HG03520 (cell line): Measurements from ENCODE around the gene HHIPL1.
A peak's percentile ranks its signal among the peaks of the same experiment; 100 is the strongest.
"Not testable (repeated sequence)": the region's sequence is repeated elsewhere in the genome, so short reads cannot be mapped to it uniquely, and the experiment has no call there.

Source experiments
- ATAC-seq: cut with Tn5 transposase; IDR thresholded peaks from one replicate; pipeline ENCODE4 v1.9.1; 2021; ENCODE audit warnings: mild to moderate bottlenecking, moderate library complexity; ENCODE audit not compliant: unreplicated experiment

The HHIPL1 gene

DNA sequence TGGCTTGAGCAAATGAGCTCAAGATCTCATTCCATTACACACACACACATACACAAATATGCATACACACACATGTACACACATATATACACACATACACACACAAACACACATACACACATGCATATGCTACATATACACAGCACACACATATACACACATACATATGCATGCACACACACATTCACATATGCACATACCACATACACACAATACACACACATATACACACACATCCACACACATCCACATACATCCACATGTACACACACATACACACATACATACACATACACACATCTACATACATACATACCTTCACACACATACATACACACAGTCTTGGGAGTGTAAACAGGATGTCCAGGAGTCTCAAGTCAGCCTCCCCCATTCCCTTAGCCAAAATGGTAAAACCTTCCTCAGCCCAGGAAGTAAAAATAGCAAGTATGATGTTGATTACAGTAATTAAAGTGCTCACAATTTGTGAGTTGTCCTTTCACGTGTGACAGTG is 12.8 kb downstream of the HHIPL1 start:
- ATAC-seq = no peak

DNA sequence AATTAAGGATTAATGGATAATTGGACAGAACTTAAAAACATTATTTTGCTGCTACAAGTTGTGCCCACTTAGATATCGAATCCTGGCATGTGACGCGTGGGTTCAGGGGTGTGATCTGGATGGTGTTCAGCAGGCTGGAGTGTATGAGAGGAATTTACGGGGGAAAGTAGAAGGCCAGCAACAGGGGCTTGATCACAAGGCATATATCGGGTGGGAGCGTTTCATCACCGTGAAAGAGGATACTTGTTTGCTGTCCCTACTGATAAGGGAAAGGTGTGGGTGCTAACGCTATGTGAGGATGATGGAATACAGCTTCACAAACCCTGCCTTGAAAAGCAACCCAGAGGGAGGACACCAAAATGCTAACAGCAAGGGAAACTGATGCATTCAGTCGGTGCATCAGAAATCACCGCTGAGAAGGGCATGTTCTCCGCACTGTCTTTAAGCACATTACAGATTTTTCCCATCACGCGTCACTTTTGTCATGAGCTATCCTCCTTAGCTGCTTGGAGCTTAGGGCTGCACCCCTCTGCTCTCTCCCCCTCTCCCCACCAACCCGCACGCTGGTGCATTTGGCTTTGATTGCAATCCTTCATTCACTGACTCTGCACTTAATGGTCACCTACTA is 13.4 kb downstream of the HHIPL1 start:
- ATAC-seq = no peak

DNA sequence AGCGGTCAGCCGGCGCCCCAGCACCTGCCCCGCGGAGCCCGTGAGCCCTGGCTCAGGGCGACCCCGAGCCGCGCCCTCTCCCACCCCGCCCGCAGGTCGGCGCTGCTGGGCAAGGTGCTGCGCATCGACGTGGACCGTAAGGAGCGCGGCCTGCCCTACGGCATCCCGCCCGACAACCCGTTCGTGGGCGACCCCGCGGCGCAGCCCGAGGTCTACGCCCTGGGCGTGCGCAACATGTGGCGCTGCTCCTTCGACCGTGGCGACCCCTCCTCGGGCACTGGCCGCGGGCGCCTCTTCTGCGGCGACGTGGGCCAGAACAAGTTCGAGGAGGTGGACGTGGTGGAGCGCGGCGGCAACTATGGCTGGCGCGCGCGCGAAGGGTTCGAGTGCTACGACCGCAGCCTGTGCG is 14.4 kb downstream of the HHIPL1 start:
- no peak for ATAC-seq

DNA sequence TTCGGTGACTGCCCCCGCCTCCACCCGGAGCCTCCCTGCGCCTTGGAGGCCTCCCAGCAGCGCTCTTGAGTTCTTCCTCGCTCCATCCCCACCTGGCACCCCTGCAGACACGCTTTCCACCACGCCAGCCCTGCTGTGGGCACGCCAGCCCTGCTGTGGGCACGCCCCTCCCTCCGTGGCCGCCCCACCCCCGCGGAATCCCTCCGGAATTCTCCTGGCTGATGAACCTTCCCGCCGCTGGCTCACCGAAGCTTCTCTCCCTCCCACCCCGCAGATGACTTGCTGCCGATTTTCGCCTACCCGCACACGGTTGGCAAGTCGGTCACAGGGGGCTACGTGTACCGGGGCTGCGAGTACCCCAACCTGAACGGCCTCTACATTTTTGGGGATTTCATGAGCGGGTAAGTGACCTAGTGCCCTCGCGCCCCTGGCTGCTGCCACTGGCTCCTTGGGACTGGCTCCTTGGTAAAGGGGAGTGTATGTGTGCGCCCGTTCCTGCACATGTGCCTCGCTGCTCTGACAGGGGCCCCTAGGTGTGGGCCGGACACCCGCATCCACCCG is 15.2 kb downstream of the HHIPL1 start:
- ATAC-seq = no peak

DNA sequence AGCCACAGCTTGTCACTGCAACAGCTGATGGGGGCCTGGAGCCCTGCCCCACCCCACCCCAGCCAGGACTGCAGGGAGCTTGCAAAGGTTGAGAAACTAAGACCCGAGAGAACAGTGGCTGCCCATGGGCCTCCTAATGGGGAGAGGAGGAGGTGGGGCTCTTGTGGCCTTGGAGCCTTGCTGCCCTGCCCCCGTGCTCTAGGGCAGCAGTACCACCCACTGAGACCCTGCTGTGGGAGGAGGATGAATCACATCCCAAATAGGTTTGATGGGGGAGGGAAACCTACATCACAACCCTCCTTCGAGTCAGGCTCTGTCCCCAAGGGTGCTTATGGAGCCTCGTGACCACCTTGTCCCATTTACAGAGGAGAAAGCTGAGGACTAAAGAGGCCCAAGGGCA is 15.9 kb downstream of the HHIPL1 start:
- no peak for ATAC-seq

DNA sequence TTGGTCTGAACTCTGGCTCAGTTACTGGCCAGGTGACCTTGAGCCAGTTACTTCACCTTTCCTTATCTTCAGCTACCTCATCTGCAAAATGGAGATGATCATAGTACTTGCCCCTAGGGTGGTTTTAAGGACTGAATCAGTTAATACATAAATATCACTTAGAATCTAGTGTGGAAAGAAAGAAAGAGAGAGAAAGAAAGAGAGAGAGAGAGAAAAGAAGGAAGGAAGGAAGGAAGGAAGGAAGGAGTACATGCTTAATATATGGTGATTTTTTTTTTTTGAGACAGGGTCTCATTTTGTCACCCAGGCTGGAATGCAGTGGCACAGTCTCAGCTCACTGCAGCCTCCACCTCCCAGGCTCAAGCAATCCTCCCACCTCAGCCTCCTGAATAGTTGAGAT is 16.3 kb downstream of the HHIPL1 start:
- not testable (repeated sequence) for ATAC-seq

DNA sequence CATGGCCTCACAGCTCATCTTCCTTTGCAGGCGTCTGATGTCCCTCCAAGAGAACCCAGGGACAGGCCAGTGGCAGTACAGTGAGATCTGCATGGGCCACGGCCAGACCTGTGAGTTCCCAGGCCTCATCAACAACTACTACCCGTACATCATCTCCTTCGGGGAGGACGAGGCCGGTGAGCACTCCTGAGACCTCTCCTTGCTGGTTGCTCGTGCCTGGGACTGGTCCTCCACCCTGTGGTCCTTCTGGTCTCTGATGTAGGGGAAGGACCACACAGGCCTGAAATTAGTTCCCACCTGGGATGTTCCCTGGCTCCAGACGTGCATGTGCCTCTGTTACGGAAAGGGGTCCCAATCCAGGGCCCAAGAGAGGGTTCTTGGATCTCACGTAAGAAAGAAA is 17.9 kb downstream of the HHIPL1 start:
- no peak for ATAC-seq

DNA sequence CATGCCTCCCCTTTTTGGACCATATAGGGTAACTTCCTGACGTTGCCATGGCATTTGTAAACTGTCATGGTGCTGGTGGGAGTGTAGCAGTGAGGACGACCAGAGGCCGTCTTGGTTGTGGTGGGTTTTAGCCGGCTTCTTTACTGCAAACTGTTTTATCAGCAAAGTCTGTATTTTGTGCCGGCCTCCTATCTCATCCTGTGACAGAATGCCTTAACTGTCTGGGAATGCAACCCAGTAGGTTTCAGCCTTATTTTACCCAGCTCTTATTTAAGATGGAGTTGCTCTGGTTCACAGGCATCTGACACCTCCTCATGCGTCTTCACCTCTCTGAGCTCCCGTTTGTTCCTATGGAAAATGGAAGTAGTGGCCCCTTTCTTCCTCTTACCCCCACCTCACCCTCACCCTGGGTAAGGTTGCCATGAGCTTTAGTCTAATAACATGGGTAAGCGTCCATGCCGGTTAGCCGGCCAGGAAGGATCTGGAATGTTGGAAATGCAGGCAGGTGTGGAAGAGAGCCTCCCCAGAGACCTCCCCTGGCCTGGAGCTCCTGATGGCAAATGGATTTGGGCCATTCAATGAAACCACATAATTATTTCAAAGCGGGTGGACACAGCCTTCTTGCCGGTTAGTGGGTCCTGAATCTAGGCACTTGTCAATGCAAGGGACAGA is 18.6 kb downstream of the HHIPL1 start:
- no peak for ATAC-seq

DNA sequence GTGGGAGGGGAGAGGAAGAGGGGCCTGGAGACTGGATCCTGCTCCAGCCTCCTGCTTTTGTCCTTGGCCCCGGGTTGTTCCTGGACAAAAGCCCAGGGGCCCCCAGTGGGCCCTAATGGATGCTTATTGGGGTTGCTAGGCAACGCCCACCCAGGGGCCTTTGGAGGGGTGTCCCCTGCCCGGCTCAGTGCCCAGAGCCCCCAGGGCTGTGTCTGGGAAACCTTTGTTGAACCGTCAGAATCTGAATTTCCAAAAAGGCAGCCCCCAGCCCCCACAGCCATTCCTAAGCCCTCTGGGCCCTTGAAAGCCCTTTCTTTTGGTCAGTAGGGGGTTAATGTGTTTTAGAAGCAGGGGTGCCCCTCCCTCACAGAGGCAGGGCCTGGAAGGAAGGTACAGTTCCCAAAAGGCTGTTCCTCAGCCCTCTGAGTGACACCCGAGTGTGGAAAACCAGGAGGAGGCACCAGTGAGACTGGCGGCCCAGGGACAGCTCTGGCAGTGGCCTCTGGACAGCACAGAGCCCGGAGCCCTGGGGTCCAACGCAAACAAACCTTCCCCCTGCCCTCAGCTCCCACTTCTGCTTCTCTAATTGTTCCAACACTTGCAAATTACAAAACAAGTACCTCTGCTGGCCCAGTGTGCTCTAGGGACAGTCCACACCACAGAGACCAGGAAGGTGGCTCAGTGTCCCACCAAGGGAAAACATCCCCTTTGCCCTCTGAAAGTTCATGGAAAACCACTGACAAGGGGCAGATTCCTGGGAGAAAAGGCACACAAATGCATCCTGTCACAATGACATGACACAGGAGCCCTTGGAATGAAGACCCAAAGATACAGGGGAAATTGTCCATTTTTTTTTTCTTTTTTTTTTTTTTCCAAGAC is 19.4 kb downstream of the HHIPL1 start:
- ATAC-seq = no peak

DNA sequence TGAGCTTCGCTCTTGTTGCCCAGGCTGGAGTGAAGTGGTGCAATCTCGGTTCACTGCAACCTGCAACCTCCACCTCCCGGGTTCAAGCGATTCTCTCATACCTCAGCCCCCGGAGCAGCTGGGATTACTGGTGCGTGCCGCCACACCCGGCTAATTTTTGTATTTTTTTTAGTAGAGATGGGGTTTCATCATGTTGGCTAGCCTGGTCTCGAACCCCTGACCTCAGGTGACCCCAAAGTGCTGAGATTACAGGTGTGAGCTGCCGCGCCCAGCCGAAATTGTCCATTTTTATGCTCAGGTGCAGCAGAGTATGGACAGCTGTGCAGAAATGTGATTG is 20.0 kb downstream of the HHIPL1 start:
- ATAC-seq = no peak

DNA sequence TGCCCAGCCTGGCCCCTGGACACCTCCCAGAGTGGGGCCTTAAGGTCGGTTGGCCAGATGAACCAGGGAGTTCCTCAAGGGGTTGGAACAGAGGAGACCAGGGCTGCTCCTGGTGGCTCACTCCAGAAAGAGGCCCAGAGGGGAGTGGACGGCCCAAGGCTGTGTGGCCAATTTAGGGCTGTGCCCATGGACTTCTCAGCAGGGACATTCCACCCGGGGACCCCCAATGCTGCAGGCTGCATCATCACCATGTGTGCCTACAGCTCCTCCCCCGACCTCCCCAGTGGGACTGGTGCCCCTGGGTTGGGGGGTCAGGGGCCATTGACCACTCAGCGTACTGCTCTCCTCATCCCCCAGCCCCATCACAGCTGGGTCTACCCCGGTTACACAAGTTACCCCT is 21.6 kb downstream of the HHIPL1 start:
- no peak for ATAC-seq

DNA sequence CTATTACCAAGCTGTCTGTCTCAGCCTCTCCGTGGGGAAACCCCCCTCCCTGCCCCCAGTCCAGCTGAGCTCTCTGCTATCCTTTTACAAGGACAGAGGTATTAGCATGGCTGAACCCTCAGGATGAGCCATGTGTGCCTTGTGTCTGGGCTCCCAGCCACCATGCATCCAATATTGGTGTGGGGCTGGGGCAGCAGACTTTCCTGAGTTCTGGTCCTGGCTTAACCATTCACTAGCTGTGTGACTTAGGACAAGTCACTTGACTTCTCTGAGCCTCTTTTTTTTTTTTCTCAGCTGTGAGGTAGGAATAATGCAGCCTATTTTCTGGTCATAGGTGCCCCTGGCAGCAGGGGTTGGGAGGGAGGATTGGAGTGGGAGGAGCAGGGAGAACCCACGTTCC is 22.1 kb downstream of the HHIPL1 start:
- ATAC-seq = no peak

DNA sequence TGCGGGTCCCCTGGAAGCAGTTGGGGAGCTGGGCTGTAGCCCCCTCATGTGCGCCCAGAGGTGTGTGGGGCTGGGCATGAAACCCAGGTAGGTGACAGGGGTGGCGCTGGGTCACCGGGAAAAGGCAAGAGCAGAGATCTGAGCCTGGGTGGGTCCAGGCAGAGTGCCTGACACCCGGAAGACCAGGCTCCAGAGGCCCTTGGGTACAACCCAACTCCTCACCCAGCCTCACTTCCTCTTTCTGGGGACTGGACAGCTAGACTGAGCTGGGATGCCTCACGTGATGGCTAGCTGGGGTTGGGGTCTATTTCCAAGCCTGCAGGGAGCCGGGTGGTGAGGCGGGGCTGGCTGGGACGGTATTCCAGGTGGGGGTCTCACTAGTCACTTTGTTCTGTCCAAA is 22.9 kb downstream of the HHIPL1 start:
- no peak for ATAC-seq

DNA sequence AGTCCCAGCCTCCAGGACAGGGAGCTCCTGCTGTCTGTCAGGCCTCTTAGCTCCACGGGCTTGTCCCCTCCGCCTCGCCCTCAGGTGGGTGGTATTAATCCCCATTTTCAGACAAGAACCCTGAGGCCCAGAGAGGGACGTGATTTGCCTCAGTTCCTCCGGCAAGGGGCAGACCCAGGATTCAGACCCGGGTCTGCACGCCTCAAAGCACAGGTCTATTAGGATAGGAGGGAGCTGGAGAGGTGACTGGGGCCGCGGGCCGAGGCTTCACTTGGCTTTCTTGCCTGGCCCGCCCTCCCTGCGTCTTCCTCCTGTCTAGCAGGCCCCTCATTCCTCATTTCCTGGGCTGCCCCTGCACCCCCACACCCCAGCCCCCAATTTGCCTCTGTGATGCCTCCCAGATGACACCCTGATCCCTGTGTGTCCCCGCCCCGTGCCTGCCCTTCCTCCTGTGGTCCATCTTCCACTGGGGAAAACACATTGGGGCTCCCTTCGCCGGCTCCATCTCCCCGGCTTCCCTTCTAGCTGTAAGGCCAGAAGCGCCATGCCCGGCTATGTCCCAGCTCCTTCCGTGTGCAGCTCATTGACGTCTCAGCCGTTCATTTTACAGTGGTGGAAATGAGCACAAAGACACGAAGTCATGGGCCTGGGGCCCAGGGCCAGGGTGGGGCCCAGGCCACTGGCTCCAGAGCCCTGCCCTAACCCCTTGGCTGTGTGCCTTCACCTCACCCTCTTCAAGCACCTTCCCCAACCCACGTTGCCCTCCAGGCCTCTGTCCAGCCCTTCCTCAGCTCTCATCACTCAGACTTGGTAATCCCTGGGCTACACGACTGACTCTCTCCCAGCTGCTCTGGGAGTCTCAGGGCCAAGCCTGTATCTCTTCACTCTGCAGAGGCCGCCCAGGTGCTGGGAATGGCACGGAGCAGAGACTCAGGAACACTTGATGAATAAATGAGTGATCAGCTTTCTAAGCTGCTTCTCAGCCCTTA is 23.7 kb downstream of the HHIPL1 start:
- ATAC-seq = no peak

DNA sequence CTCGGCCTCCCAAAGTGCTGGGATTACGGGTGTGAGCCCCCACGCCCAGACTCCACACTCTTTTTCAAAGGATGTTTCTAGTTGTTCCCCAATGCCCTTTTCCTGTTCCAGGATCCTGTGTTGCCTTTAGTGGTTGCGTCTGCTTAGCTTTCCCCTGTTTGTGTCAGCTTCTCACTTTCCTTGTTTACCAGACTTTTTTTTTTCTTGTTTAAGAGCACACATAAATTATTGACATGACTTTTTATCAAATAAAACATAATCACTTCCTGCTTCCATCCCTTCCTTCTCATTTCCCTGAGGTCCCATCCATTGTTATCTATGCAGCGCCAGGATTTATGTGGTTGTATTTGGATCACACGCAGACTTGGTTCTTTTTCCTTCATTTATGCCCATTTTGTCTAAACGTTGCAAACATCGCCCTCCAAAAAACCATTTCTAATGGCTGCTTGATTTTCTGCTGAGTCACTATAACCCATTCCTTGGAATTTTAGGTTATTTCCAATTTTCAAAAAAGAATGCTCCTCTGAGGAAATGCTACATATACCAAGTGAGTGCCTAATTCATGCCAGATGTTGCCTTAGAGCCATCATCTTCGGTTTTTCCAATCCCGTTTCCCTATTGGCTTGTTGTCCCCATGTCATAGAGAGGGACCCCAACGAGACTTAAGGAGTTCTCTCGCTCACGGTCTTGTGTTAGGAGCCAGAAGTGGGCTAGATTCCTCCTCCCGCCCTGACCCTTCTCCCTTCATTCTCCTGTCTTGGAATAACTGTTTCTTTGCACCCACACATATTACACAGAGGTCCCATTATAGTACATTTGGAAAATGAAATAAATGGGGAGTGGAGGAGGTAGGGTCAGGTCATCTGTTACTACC is 25.7 kb downstream of the HHIPL1 start:
- no peak for ATAC-seq

DNA sequence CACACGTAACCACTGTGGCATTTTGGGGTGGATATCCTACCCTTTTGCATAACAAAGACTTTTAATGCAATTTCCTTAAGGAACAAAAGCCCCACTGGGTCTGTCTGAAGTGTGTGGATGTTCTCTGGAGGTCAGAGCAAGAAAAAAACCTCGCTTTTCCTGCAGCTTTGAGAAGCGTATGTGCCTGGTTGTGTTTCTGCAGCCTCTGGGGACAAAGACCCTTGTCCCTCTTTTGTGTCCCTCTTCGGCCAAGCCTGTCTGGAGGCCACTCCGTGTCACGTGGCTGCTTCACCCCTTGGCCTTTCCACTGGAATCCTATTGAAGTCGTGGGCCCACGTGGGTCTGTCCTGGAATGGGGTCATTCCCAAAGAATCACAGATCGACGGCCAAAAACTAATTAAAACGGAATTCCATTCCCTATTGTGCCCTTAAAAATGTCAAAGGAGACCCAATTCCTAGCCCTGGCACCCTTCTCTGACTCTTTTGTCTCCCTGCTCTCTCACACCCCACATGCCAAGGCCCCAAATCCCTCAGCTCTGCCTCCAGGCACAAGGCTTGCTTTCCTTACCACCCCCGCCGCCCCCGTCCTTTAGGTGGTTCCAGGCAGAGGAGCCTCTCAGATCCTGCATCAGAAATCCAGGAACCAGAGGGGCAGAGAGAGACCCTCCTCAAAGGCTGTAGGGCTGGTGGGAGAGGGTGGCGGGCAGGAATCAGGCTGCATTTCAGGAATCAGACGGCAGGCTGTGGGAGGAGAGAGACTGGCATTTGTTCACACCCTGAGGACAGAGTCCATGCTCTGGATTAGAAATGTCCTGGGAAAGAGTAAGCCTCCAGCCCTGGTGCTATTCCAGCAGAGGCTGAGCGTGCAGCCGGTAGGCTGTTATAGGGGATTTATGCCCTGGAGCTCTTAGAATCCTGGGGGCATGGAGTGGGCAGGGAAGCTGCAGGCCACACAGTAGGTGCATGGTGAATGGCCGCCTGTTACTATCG is 26.6 kb downstream of the HHIPL1 start:
- ATAC-seq = no peak

DNA sequence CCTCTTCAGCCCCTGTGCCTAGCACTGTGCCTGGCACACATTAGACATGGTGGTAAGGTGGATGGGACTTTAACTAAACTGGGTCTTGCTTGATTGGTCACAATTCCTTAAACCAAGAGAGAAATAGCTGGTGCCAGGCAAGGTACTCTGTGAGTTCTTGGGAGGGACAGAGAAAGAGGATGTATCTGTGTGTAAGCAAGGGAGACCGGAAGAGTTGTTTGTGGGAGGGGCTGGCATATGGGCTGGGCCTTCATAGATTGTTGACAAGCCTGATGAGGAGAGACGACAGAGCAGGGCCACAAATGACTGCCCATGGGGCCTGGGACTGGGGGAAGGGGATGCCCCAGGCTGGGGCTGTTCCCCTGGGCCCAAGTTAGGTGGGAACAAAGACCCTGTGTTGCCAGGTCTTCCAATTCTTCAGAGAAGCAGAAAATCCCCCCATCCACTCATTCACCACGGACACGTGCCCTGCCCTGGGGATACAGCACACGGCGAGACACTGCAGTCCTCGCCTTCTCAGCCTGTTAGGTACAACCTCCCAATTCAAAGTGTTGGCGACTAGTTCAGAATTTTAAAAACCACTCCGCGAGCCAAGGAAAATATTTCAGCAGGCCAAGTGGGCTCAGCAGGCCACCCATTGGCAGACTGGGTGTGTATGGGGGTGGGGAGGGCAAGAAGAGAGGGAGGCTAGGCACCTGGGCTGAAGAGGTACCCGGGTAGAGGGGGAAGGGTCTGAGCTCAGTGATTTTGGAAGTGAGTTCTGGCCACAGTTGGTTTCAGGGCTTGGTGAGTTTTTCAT is 27.8 kb downstream of the HHIPL1 start:
- peak; percentile 83 for ATAC-seq
